T-helper 22 cell (primary cell): ENCODE data around the gene GGCT.

ENCODE experiments used
- DNase-seq: peaks from one replicate; pipeline ENCODE4 v3.0.0-alpha.2; 2020; ENCODE audit warnings: low read depth

GGCT gene

GRCh38 chr7:30462179-30462578 lies 42.5 kb downstream of the GGCT start:
- DNase-seq: no peak

GRCh38 chr7:30460246-30460633 lies 44.4 kb downstream of the GGCT start:
- no peak for DNase-seq

GRCh38 chr7:30459591-30460245 lies 44.9 kb downstream of the GGCT start:
- DNase-seq: no peak

- no peak for DNase-seq
Observed at GRCh38 chr7:30458311-30458710, 46.3 kb downstream of the GGCT start.

GRCh38 chr7:30453921-30454320 lies 50.7 kb downstream of the GGCT start:
- no peak for DNase-seq

GRCh38 chr7:30453016-30453415 lies 51.6 kb downstream of the GGCT start:
- no peak for DNase-seq

GRCh38 chr7:30452280-30452930 lies 52.2 kb downstream of the GGCT start:
- no peak for DNase-seq

GRCh38 chr7:30451539-30452279 lies 52.9 kb downstream of the GGCT start:
- DNase-seq: no peak

GRCh38 chr7:30450983-30451497 lies 53.6 kb downstream of the GGCT start:
- no peak for DNase-seq

- no peak for DNase-seq
Observed at GRCh38 chr7:30450240-30450982, 54.2 kb downstream of the GGCT start.

- no peak for DNase-seq
Observed at GRCh38 chr7:30448461-30449189, 56.0 kb downstream of the GGCT start.

- no peak for DNase-seq
Observed at GRCh38 chr7:30447466-30447865, 57.2 kb downstream of the GGCT start.
